AG08395 (cell line): Measurements from ENCODE around the gene CLRN1.

Experiments
- DNase-seq: peaks from one replicate; pipeline ENCODE4 v3.0.0; 2012; ENCODE audit warnings: mixed read lengths, low spot score

Gene CLRN1

DNA sequence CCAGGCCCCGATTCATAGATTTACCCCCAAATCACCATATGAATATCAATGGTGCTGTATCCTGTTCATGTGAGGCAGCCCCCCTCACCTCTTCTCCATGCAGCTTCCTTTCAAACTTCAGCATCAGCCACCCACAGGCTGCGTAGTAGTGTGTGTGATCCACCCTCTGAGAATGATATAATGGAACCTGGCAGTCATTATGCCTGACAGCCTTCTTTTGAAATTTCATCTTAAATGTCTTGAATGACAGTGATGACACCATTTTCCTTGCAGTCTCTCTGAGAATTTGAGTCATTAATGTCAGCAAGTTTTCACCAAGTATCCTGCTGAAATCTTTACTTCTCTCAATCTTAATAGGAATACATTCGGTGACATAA, 3.5 kb upstream of the CLRN1 start:
- DNase-seq = no peak

DNA sequence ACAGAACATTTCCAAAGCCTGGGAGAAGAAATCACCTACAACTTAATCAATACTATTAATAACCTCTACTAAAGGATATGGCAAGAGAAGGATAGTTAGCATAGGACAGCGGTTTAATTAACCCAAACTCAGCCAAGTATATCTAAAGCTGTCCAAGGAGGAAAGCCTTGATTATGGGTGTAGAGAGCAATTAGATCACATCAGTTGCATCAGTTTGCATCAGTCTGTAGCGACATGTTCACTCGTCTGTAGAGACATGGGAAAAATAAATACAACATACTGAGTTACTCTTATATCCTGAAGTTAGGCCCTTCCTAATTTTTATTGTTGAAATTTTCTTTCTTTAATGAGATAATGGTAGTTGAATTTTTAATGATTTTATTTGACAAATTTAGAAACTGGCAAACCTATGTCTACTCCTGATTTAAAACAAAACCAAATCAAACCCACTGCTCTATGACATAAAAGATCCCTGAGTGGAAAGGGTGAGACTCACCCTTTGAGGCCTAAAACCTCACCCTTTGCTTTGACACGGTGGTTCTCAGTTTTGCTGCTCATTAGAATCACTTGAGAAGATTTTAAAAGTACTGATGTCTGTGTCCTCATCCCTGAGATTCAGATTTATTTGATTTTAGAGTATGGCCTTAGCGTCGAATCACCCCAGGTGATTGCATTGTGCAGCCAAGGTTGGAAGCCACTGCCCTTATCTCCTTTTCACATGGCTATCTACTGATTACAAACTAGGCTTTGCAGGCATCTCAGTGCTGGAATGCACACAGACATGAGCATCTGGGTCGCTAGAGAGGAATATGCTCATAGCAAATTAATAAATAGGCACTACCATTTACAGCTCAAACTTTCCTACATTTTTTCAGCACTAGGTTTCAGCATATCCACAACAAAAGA, 2.8 kb upstream of the CLRN1 start:
- no peak for DNase-seq

DNA sequence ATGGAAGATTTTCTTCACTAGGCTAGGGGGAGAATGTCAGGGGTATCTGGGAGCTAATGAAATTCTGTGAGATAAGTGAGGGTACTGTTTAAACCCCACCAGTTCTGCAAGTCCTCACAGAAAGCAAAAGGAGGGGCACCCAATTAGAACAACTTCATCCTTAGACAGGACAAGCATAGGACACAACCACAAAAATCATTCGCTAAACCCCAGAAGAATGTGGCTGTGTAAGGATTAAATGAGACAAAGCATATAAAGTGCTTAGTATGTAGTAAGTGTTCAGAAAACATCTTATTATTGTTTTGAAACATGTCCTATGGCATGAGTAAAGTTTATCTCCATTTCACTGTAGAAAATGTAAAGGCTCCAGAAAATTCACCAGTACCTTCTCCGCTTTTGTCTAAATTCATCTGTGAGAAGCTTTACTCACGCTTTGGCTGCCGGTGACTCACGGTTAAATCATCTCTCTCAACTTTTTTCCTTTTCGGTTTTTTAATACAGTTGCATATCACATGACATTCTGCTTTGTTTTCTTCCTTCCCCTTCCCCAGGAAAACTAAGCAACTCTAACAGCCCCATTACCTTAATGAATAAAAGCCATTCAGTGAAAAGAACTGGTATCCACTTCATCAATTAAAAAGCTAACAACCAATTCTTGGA, 1.7 kb downstream of the CLRN1 start:
- DNase-seq = peak; percentile 38

DNA sequence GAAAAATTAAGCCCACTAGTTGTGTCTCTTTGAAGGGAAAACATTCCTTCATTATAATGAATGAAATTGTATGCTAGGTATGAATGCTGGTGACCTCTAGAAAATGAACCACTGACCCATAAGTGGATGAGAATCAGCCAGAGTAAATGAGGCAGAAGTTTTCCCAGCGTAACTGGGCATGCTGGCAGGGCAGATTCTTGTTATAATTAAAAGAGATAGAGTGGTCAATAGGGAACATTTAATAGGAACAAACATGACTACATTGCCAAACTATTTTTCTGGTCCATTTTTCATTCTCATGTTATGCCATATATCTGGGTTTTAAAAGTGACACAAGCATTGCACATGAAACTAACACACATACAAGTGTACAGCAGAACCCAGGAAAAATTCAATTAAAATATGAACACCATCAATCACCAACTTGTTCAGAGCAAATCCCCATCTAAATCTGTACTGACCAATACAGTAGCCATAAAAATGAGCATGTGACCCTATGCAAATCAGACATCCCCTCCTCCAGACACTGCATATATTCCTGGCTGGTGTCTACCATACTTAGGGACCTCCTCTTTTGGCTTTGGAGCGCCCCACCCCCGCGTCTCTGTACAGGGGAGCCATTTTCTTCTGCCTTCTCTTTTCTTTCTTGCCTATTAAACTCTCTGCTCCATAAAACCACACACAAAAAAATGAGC, 4.0 kb downstream of the CLRN1 start:
- no peak for DNase-seq

DNA sequence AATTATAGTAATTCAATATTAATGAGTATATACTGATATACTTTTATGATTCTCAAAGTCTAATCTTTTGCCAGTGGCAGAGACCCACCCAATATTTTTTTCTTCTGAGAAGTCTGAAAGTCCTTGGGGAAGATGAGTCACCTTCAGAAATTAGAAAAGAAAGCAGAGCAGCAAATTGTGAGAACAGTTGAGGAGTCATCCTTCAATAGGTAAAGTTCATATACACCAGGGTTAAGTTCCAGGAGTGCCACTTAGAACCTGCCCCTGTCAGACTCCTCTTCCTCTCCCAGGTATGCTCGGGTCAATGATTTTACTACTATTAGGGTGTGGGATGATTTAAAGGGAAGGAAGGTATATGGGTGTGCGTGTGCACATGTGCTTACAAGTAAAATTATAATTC, 7.1 kb downstream of the CLRN1 start:
- no peak for DNase-seq

DNA sequence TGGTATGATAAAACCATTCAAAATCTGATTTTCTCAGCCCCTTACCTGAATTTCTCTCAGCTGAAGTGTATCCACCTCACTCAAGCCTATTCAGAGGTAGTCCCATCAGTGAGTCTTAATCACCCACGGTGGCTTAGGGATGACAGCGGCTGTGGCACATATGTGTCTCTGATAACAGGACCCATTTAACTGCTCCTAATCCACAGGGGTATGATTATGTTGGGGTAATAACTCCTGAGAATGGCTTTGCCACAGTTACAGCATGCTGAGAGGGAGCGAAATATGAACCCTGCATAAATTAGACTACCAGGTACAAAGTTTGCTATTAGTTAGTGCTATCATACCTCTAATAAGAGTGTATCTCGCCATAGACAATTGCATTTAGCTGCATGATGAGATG, 10.6 kb downstream of the CLRN1 start:
- DNase-seq = no peak

DNA sequence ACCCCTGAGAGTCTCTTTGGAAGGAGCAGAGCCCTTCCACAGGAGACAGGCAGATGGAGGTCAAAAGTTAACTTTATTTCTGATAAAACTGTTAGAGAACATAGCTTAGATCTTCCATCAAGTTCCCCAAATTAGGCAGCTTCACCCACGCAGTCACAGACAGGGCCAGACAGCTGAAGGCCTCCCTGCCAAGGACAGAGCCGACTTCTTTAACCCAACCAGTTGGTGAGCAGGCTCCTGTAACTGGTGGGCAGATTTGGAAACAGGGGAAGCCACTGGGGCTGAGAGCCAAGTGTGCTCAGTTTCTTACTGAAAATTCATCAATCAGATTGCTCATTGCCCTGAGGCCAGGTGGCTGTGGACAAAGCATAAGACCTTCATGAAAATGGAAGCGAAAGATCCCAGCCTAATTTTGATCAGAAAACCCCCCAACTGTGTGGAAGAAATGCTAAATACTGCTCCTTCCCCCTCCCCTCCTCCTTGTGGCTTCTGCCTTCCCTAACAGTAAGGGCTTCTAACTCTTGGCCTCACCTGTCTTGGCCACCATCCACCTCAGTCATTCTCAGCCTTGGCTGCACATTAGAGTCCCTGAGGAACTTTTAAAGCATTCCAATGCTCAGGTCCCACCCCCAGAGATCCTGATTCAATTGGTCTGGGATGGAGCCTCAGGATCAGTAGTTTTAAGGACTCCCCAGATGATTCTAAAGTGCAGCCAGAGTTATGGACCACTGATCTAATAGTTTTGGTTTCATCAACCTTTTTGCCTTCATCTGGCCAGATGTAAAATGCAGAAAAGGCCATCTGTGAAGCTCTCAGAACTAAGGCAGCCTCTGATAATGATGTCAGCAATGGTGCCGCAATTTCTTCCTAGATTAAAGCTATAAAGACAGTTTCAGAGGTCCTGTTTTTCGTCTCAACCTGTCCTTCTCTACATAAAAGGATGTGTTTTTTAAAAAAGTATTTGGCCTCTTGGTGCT, 11.5 kb downstream of the CLRN1 start:
- no peak for DNase-seq

DNA sequence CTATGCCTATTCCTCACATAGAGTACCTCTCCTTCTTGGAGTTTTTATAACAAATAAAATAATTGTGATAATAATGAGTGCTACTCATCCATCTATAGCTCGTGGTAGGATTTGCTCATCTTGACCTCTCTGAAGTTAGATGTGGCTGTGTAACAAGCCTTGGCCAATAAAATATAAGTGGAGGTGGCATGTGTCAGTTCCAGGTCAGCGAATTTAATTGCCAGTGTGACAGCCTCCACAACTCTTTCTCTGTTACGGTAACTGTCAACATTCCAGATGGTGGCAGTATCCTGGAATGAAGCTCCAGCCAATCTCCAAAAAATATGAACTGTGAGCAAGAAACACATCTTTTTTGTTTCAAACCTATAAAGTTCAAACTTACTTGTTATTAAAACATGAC, 13.8 kb downstream of the CLRN1 start:
- DNase-seq = no peak

DNA sequence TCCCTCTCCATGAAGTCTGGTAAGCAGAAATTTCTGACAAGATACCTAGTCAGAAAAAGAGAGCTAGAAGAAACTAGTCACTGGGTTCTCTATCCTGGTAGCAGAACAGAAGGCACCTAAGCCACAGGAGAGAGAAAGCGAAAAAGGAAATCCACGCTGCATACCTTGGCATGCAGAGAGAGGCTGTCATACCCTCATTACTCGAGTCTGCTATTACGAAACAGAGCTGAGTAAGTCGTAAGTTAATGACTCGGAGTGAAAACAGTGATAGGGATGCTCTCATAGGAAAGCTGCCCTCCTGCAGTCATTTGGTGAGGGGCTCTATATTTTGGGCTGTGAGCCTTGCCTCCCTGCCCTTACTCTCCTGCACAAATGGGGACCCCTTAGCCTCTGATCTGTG, 16.2 kb downstream of the CLRN1 start:
- peak; percentile 24 for DNase-seq

DNA sequence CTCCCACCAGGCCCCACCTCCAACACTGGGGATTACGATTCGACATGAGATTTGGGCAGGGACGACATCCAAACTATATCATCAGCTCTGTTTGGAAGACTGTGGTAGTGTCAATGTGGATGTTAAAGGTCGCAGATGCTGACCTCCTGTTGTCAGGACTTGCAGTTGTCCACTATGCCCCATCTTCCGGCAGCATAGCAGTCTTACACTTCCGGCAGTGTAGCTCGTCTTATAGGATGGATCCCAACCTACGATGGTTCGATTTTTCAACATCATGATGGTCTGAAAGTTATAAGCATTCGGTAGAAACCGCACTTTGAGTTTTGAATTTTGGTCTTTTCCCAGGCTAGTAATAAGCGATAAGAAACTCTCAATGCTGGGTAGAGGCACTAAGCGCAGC, 20.6 kb downstream of the CLRN1 start:
- DNase-seq = no peak

DNA sequence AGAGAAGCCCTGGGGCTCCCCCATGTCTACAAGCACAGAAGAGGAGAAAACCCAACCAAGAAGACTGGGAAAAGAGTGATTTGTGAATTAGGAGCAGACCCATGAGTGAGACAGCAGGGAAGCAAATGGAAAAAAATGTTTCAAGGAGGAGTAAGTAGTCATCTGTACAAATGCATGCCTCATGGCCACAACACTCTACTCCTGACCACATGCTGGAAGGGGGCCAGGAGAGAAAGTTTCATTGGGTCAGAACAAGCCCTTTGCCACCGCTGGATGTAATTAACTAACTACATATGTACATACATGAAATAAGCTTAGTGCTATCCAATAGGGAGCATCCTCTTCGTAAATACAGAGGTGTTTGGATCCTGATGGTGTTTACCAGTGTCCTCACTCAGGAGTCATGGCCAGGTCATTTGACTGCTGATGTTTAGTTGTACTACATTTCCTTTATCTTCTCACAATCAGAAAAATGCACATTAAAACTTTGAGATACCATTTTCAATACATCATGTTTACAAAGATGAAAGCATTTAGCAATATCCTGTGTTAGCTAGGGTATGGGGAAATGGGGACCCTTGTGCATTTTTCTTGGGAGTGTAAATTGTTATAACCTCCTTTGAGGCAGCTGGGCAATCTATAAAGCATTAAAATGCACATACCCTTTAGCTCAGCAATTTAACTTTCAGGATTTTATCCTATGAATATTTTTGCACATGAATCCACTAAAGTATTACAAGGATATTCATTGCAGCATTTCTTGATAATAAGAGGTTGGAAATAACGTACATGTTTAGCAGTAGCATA, 27.1 kb downstream of the CLRN1 start:
- DNase-seq = peak; percentile 77

DNA sequence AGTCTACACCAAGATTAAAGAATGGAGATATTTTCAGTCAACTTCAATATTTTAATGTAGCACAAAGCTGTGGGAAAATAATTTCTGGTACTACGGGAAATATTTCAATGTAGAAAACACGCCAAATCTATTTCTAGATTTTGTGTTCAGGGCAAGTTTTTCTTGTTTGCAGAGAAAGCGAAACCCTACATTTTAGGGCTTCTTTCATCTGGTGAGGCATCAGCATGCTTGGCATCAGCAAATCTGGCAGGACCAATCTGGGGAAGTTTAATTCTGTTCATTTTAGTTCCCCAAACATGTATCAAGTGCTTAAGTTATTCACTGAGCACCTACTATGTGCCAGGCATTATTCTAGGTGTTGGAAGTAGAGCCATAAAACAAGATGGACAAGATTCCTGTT, 30.3 kb downstream of the CLRN1 start:
- no peak for DNase-seq

DNA sequence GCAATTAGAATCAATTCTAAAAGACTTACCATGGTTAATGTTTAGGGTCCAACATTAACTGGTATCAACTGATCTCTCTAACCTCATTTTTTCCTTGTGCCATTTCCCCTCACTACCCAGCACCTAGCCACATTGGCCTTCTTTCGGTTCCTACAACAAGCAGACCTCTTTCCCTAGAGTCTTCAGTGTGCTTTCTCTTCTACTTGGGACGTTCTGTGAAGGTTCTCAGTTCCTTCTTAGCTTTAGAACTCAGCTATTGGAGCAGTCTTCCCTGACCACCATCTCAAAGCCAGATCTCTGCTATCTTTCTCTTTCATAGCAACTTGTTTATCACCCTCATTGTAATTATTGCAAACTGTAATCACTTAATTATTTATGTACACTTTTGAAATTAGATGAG, 35.8 kb downstream of the CLRN1 start:
- no peak for DNase-seq

DNA sequence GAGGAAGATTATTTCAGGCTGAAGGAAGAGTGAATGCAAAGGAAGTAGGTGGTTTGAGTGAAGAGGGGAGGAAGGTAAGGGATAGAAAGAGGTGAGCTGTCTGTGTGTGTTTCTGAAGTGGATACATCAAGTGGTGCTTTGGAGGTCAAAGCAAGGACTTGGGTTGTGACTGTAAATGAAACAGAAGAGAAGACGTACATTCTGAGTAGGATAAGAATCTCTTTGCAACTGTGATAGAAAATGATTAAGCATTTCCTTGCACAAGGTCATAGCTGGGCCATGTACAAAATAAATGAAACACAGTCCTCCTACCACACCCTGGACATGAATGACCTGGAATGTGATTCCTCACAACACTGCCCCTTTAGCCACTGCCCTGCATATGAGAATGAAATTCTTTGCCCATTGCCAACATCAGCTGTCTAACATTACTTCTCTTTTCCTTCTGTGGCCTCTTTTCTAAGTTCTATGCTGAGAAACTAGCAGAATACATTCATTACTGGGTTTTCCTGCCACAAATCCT, 39.0 kb downstream of the CLRN1 start:
- no peak for DNase-seq

DNA sequence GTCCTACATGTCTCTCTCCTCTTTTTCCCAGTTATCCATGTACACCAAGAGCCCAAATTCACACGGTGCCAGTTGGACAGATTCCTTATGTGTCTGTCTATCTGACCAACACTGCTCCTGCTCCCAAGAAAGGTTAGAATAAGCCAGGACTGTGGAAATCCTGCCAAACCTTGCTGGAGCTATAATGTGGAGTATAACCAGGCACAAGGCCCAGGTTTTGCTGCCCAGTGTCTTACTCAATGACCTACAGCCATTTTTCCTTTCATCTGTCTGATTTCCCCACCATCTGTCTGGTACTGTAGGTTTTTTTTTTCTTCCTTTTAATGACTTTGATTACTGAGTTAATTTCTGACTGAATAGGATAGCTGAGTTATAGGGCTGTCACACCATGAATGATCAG, 40.8 kb downstream of the CLRN1 start:
- no peak for DNase-seq

DNA sequence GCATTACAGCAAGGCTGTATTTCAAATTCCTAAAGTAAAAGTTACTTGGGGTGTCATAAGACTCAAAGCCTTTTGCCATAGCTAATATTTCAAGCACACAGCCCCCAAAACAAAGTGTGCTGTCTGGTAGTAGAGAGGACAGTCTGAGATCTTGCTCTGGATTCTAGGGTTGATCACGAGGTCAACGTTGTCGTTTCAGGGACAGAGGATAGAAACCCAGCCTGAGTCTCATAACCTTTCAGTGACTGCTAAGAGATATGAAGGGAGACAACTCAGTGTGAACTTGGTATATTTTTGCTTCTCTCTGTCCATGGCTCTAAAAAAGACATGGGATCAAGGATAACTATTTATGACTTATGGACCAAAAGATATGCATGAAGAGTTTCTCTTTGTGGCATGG, 41.7 kb downstream of the CLRN1 start:
- DNase-seq = no peak

DNA sequence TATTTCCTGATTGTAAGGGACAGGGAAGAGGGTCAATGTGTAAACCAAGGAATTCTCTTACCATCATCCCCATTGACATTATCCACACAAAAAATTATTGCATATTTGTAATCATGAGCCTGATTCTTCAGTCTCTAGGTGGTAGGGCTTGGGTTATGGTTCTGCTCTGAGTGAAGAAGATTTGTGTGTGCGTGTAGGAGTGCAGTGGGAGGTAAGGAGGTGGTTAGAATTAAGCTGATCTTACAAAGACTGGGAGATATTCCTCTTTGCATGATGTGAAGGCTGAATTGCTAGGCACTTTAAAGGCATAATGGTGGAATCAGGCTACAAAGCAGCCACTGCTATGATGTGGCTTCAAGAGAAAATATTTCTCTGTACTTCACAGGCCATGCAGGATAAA, 44.3 kb downstream of the CLRN1 start:
- no peak for DNase-seq

DNA sequence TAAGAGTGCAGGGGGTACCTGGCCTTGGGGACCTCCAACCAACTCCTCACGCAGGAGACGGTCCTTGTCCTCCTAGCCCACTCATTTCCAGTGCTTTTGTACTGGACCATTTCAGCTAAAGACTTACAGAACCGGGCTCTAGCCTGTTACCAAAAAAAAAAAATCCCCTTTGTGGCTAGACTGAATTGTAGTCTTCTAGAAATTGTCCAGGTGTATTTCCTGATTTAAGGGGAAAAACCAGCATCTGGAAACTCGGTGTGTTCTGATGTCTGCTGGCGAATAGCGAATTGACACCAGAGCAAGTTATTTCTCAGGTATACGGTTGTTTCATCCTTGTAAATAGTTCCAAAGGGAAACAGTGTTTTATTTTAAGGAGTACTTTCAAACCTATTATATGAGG, 46.2 kb downstream of the CLRN1 start:
- no peak for DNase-seq

DNA sequence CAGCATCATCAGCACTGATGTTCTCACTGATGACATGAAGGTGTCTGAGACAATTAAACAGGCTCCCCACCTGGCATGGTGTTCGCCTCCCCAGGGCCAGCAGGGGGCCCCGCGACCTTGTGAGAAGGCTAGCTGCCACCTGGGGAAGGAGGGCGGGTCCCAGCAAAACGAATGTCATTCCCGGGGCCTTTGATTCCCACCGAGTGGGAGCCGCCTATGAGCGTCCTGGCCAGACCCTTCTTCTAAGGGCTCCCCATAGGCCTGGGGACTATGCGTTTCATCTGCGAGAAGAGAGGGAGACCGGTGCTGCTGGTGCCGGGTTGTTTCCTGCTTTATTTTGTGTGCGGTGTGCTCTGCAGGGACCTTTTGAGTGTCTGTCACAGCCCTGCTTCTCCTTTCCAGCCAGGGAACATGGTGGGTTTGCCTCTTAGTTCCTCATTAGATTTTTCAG, 46.8 kb downstream of the CLRN1 start:
- peak; percentile 38 for DNase-seq

DNA sequence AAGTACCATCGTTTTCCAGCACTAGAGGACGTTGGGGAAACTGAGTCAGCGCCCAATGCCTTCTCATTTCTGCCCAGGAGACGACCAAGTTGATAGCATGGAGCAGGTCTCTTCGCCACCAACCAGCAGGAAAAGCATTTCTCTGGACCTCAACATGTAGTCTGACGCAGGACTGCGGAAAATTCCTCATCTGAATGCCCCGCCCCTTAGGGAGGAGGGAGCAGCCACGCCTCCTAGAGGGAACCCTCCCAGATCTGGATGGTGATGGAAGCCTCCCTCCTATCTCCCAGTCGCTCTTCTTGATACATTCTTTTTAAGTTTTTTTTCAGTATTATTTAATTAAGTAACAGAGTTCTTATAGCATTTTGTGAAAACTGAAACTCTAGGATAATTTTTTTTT, 49.9 kb downstream of the CLRN1 start:
- no peak for DNase-seq

DNA sequence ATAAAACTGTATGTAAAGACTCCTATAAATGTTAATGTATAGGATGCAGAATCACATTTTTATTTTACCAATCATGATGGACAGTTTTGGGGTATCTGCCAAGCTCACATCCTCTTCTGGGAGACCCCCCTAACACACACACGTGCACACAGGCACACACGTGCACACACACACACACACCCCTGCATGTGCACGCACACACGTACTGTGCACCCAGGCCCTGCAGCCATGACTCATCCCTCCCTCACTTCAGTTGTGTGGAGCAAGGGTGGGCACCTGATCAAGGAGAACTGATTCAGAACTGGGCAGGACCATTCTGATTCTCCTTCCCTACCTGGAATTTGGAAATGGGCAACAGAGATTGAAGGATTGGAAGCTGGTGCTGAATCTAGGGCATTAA, 51.3 kb downstream of the CLRN1 start:
- no peak for DNase-seq
